Measurements from ENCODE around the gene DENND6B. TPM values are rescaled to one million over a fixed set of nuclear protein-coding genes. Genes with fewer than 3 reads are reported as not detected.
A peak's percentile ranks its signal among the peaks of the same experiment; 100 is the strongest.

The DENND6B gene
- polyA plus RNA-seq, 1 donor from 2014 or later: 51.0 TPM

GRCh38 chr22:50278461-50278860, 48.4 kb downstream of the DENND6B start:
- Histone ChIP-seq H2AFZ (ENCODE audit: low read depth, low read length) (no peak overlapping the region), H3K4me2 (ENCODE audit: low read length) (no peak overlapping the region), H3K27me3 (ENCODE audit: insufficient read depth, low read depth, low read length) (no peaks in the 10 kb centered on the region), H3K9ac (ENCODE audit: low read length) (no peak overlapping the region), H3K79me2 (replicated peaks; ENCODE audit: insufficient read depth, low read length) (no peaks in the 10 kb centered on the region), H4K20me1 (ENCODE audit: insufficient read depth) (no peaks in the 10 kb centered on the region), H3F3A (ENCODE audit: insufficient read depth, low read length, poor library complexity, severe bottlenecking) (no peaks in the 10 kb centered on the region), H3K36me3 (ENCODE audit: insufficient read depth, low read length) (no peaks in the 10 kb centered on the region), H3K9me3 (ENCODE audit: low read length) (no peaks in the 10 kb centered on the region), H3K9me2 (ENCODE audit: insufficient read depth, low read length) (no peaks in the 10 kb centered on the region), H3K4me3 (ENCODE audit: low read length) (no peak overlapping the region), H3K27ac (ENCODE audit: low read length) (no peak overlapping the region)
- no peak for TF ChIP-seq EP300 (conservative IDR thresholded peaks at IDR 0.05; ENCODE audit: poor library complexity, severe bottlenecking)

GRCh38 chr22:50277761-50278160, 49.1 kb downstream of the DENND6B start:
- H3K79me2 ChIP-seq (replicated peaks; ENCODE audit: insufficient read depth, low read length): no peaks in the 10 kb centered on the region
- no peaks in the 10 kb centered on the region for H3K36me3 ChIP-seq (ENCODE audit: insufficient read depth, low read length)
- H3K4me3 ChIP-seq (ENCODE audit: low read length): no peak overlapping the region
- no peak overlapping the region for H2AFZ ChIP-seq (ENCODE audit: low read depth, low read length)
- no peaks in the 10 kb centered on the region for H3F3A ChIP-seq (ENCODE audit: insufficient read depth, low read length, poor library complexity, severe bottlenecking)
- no peaks in the 10 kb centered on the region for H3K9me2 ChIP-seq (ENCODE audit: insufficient read depth, low read length)
- no peaks in the 10 kb centered on the region for H3K9me3 ChIP-seq (ENCODE audit: low read length)
- no peak overlapping the region for H3K9ac ChIP-seq (ENCODE audit: low read length)
- H4K20me1 ChIP-seq (ENCODE audit: insufficient read depth): no peaks in the 10 kb centered on the region
- no peak for TF ChIP-seq TAF1 (IDR thresholded peaks at IDR 0.05; ENCODE audit: low read depth)
- no peak for TF ChIP-seq POLR2AphosphoS5 (IDR thresholded peaks at IDR 0.05)
- TF ChIP-seq REST (IDR thresholded peaks at IDR 0.05; ENCODE audit: borderline replicate concordance): no peak
- TF ChIP-seq EZH2 (IDR thresholded peaks at IDR 0.05; ENCODE audit: borderline replicate concordance, insufficient read depth, low read length, poor library complexity, severe bottlenecking): no peak
- no peak for TF ChIP-seq SMC3 (conservative IDR thresholded peaks at IDR 0.05; ENCODE audit: poor library complexity)
- no peak for TF ChIP-seq EP300 (conservative IDR thresholded peaks at IDR 0.05; ENCODE audit: poor library complexity, severe bottlenecking)
- no peak for TF ChIP-seq MXI1 (conservative IDR thresholded peaks at IDR 0.05; ENCODE audit: poor library complexity, severe bottlenecking)
- TF ChIP-seq CTCF (IDR thresholded peaks at IDR 0.05; ENCODE audit: poor library complexity, severe bottlenecking): no peak
- no peak for TF ChIP-seq RAD21 (conservative IDR thresholded peaks at IDR 0.05)
- H3K4me2 ChIP-seq (ENCODE audit: low read length): no peak overlapping the region
- H3K27ac ChIP-seq (ENCODE audit: low read length): no peak overlapping the region
- H3K27me3 ChIP-seq (ENCODE audit: insufficient read depth, low read depth, low read length): no peaks in the 10 kb centered on the region

- Histone ChIP-seq H3K4me3 (ENCODE audit: low read length) (no peak overlapping the region), H3F3A (ENCODE audit: insufficient read depth, low read length, poor library complexity, severe bottlenecking) (no peaks in the 10 kb centered on the region), H3K9ac (ENCODE audit: low read length) (no peak overlapping the region), H3K27me3 (ENCODE audit: insufficient read depth, low read depth, low read length) (no peaks in the 10 kb centered on the region), H3K79me2 (replicated peaks; ENCODE audit: insufficient read depth, low read length) (no peaks in the 10 kb centered on the region), H4K20me1 (ENCODE audit: insufficient read depth) (no peaks in the 10 kb centered on the region), H3K9me2 (ENCODE audit: insufficient read depth, low read length) (no peaks in the 10 kb centered on the region), H3K27ac (ENCODE audit: low read length) (no peak overlapping the region), H3K36me3 (ENCODE audit: insufficient read depth, low read length) (no peaks in the 10 kb centered on the region), H2AFZ (ENCODE audit: low read depth, low read length) (no peak overlapping the region), H3K9me3 (ENCODE audit: low read length) (no peaks in the 10 kb centered on the region), H3K4me2 (ENCODE audit: low read length) (no peak overlapping the region)
- TF ChIP-seq EP300 (conservative IDR thresholded peaks at IDR 0.05; ENCODE audit: poor library complexity, severe bottlenecking) (no peak), CTCF (IDR thresholded peaks at IDR 0.05; ENCODE audit: poor library complexity, severe bottlenecking) (peak; percentile 29)
These were observed 50.7 kb downstream of the DENND6B start for GRCh38 chr22:50276143-50276542.
